ENCODE results near the gene ELF3.

DNA sequence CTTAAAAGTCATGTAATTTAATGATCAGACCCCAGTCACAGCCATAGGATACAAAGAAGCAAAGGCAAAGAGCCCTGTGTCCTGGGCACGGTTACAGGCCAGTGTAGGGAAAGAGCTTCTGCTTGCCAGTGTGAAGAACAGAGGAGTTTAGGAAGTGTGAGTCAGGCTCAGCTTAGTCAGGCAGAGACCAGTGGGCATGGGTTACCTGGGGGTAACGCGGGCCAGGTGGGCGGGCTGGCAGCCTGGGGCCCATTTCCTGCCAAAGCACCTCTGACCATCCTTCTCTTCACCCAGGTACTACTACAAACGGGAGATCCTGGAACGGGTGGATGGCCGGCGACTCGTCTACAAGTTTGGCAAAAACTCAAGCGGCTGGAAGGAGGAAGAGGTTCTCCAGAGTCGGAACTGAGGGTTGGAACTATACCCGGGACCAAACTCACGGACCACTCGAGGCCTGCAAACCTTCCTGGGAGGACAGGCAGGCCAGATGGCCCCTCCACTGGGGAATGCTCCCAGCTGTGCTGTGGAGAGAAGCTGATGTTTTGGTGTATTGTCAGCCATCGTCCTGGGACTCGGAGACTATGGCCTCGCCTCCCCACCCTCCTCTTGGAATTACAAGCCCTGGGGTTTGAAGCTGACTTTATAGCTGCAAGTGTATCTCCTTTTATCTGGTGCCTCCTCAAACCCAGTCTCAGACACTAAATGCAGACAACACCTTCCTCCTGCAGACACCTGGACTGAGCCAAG, 4.7 kb downstream of the ELF3 start:
- TF ChIP-seq, protein P1, sequence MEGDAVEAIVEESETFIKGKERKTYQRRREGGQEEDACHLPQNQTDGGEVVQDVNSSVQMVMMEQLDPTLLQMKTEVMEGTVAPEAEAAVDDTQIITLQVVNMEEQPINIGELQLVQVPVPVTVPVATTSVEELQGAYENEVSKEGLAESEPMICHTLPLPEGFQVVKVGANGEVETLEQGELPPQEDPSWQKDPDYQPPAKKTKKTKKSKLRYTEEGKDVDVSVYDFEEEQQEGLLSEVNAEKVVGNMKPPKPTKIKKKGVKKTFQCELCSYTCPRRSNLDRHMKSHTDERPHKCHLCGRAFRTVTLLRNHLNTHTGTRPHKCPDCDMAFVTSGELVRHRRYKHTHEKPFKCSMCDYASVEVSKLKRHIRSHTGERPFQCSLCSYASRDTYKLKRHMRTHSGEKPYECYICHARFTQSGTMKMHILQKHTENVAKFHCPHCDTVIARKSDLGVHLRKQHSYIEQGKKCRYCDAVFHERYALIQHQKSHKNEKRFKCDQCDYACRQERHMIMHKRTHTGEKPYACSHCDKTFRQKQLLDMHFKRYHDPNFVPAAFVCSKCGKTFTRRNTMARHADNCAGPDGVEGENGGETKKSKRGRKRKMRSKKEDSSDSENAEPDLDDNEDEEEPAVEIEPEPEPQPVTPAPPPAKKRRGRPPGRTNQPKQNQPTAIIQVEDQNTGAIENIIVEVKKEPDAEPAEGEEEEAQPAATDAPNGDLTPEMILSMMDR (IDR thresholded peaks at IDR 0.05): no peak
- TF ChIP-seq POLR2AphosphoS5 (IDR thresholded peaks at IDR 0.05) (no peak), POLR2A (IDR thresholded peaks at IDR 0.05) (peak in 1 of 4 donors; percentile 8), EP300 (IDR thresholded peaks at IDR 0.05) (no peak)
